Central memory CD4-positive, alpha-beta T cell (primary cell): ENCODE measurements around the gene ESCO1.

ENCODE experiments used
- DNase-seq: peaks from one replicate; pipeline ENCODE4 v3.0.0; 2022

Gene ESCO1

DNA sequence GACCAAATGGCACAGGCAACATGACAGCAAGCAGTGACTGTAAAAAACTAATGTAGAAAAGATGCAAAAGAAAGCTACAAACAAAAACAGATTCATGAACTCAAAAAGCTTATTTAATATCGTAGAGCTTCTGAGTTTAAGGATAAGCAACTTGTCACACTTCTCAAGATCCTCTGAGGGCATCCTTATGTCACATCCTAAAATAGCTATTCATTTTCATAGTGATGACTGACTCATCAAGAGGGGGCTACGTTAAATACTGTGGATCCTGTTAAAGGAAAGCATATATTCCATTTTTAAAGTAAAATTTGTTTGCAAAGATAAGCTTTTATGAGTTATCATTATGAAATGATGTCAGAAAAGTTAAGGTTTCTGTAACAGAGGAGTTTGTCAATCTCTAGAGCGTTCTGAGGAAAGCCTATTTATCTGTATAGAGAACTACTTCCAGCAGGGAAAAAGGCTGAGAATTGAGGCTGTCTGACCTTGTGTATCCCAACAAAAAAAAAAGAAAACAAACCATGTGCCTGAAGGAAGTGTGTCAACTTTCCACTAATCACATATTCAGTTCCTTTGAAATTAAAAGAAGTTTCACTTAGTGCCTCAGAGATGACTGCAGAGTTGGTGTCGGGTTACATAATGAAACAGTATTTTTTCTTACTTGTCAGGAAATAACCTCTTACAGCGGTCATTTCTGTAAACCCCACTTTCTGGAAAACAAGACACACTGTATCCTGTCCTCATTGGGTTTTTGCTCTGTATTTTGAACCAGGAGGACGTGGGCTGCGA, 115.5 kb downstream of the ESCO1 start:
- DNase-seq, result no peak

DNA sequence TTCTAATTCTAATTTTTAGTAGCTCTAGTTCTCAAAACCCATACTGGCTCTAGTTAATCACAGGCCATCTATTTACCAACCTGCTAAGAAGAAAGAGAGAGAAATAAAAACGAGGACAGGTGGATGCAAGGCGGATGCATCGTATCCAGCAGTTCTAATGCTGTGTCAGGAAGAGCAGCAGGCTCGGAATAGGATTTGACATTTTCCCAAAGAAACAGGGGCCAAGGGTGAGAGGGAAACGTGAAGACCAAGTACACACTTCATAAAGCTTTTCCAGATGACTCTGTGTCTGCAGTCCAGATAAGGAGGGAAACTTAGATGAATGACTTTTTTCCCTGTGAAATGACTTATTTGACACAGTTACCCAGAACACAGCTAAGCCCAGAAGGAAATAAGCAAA, 117.5 kb downstream of the ESCO1 start:
- no peak for DNase-seq

DNA sequence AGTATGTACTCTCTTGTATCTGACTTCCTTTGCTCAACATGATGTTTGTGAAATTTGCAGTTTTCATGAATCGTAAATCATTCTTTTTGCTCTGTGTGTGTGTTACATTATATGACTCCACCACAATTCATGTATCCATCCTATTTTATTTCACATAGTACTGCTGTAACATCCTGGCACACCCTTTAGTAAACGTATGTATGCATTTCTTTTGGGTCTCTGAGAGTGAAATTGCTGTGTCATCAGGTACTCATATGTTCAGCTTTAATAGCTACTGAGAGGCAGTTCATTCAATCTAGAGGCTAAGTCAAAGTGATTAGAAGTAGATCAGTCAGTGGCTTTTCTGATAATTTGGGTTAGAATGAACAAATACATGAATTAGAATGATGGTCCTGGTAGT, 118.8 kb downstream of the ESCO1 start:
- DNase-seq, result no peak

DNA sequence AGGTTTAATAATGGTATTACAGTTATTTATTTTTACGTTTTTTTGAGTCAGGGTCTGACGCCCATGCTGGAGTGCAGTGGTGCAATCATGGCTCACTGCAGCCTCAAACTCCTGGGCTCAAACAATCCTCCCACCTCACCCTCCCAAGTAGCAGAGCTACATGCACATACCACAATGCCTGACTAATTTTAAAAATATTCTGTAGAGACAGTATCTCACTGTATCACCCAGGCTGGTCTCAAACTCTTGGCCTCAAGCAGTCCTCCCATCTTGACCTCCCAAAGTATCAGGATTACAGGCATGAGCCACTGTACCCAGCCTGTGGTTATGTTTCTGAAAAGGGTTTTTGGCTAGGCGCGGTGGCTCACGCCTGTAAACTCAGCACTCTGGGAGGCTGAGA, 120.8 kb downstream of the ESCO1 start:
- no peak for DNase-seq
